ENCODE results near the gene TAGLN.

DNA sequence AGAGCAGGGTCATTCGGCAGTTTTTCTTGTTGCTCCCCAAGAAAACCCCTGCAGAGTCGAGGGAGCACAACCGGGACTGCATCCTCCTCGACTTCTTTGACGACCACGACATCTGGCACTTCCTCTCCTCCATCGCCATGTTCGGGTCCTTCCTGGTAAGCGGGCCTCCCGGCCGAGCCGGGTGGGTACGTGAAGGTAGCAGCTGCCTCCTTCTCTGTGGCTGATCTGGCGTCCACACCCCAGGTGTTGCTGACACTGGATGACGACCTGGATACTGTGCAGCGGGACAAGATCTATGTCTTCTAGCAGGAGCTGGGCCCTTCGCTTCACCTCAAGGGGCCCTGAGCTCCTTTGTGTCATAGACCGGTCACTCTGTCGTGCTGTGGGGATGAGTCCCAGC, 3.4 kb upstream of the TAGLN start:
- TF ChIP-seq, protein P1, sequence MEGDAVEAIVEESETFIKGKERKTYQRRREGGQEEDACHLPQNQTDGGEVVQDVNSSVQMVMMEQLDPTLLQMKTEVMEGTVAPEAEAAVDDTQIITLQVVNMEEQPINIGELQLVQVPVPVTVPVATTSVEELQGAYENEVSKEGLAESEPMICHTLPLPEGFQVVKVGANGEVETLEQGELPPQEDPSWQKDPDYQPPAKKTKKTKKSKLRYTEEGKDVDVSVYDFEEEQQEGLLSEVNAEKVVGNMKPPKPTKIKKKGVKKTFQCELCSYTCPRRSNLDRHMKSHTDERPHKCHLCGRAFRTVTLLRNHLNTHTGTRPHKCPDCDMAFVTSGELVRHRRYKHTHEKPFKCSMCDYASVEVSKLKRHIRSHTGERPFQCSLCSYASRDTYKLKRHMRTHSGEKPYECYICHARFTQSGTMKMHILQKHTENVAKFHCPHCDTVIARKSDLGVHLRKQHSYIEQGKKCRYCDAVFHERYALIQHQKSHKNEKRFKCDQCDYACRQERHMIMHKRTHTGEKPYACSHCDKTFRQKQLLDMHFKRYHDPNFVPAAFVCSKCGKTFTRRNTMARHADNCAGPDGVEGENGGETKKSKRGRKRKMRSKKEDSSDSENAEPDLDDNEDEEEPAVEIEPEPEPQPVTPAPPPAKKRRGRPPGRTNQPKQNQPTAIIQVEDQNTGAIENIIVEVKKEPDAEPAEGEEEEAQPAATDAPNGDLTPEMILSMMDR (IDR thresholded peaks at IDR 0.05) = no peak
- TF ChIP-seq POLR2A (IDR thresholded peaks at IDR 0.05) = no peak

Measured in uterus (tissue), 2 donors.